HG03039 (cell line): ENCODE data around the gene GALNT2.
A peak's percentile ranks its signal among the peaks of the same experiment; 100 is the strongest.

Experiments used
- ATAC-seq: cut with Tn5 transposase; IDR thresholded peaks from one replicate; pipeline ENCODE4 v1.9.1; 2021; ENCODE audit warnings: mild to moderate bottlenecking, moderate library complexity; ENCODE audit not compliant: unreplicated experiment

GALNT2 gene

GRCh38 chr1:230066466-230067404 is at the start of gene GALNT2:
TSS of gene GALNT2 (plus strand) at chr1:230067238. CDS start at chr1:230067281, 43 bp downstream.
- peak; percentile 86 for ATAC-seq

- ATAC-seq: no peak
Measured at GRCh38 chr1:230020451-230020850, 46.6 kb upstream of the GALNT2 start.

- no peak for ATAC-seq
Measured at GRCh38 chr1:230022666-230023380, 44.2 kb upstream of the GALNT2 start.

GRCh38 chr1:230025686-230026085 is 41.4 kb upstream of the GALNT2 start:
- no peak for ATAC-seq

- no peak for ATAC-seq
Measured at GRCh38 chr1:230026139-230026538, 40.9 kb upstream of the GALNT2 start.

GRCh38 chr1:230026572-230026971 is 40.5 kb upstream of the GALNT2 start:
- ATAC-seq: no peak

- no peak for ATAC-seq
Measured at GRCh38 chr1:230028602-230029223, 38.3 kb upstream of the GALNT2 start.

GRCh38 chr1:230029244-230029941 is 37.6 kb upstream of the GALNT2 start:
- ATAC-seq: no peak

GRCh38 chr1:230030122-230030821 is 36.8 kb upstream of the GALNT2 start:
- ATAC-seq: no peak

GRCh38 chr1:230031131-230031530 is 35.9 kb upstream of the GALNT2 start:
- ATAC-seq: no peak

- no peak for ATAC-seq
Measured at GRCh38 chr1:230032516-230033281, 34.3 kb upstream of the GALNT2 start.

GRCh38 chr1:230037261-230037660 is 29.8 kb upstream of the GALNT2 start:
- no peak for ATAC-seq

- ATAC-seq: no peak
Measured at GRCh38 chr1:230040440-230040839, 26.6 kb upstream of the GALNT2 start.

GRCh38 chr1:230043081-230043480 is 24.0 kb upstream of the GALNT2 start:
- ATAC-seq: no peak

GRCh38 chr1:230044729-230045128 is 22.3 kb upstream of the GALNT2 start:
- no peak for ATAC-seq

GRCh38 chr1:230047114-230047865 is 19.7 kb upstream of the GALNT2 start:
- ATAC-seq: no peak

GRCh38 chr1:230048322-230048721 is 18.7 kb upstream of the GALNT2 start:
- no peak for ATAC-seq

- ATAC-seq: no peak
Measured at GRCh38 chr1:230048922-230049321, 18.1 kb upstream of the GALNT2 start.

- ATAC-seq: no peak
Measured at GRCh38 chr1:230049731-230050130, 17.3 kb upstream of the GALNT2 start.
